ENCODE data around the gene IGFL1.
"Not testable (repeated sequence)": the region's sequence is repeated elsewhere in the genome, so short reads cannot be mapped to it uniquely, and the experiment has no call there.

IGFL1 gene

GRCh38 chr19:46202426-46202825, 27.1 kb upstream of the IGFL1 start:
- no peak for DNase-seq

GRCh38 chr19:46202872-46203860, 26.4 kb upstream of the IGFL1 start:
- no peak for DNase-seq

- no peak for DNase-seq
Observed at GRCh38 chr19:46204008-46204407, 25.5 kb upstream of the IGFL1 start.

GRCh38 chr19:46205183-46205984, 24.2 kb upstream of the IGFL1 start:
- no peak for DNase-seq

GRCh38 chr19:46206176-46206575, 23.4 kb upstream of the IGFL1 start:
- DNase-seq = no peak

- no peak for DNase-seq
Observed at GRCh38 chr19:46206682-46207081, 22.9 kb upstream of the IGFL1 start.

GRCh38 chr19:46207858-46208257, 21.7 kb upstream of the IGFL1 start:
- not testable (repeated sequence) for DNase-seq

GRCh38 chr19:46209051-46209450, 20.5 kb upstream of the IGFL1 start:
- no peak for DNase-seq

- no peak for DNase-seq
Observed at GRCh38 chr19:46209472-46209871, 20.1 kb upstream of the IGFL1 start.

- no peak for DNase-seq
Observed at GRCh38 chr19:46210669-46211068, 18.9 kb upstream of the IGFL1 start.

- DNase-seq = no peak
Observed at GRCh38 chr19:46211201-46211881, 18.2 kb upstream of the IGFL1 start.

GRCh38 chr19:46212592-46212991, 16.9 kb upstream of the IGFL1 start:
- not testable (repeated sequence) for DNase-seq

- DNase-seq = no peak
Observed at GRCh38 chr19:46213156-46213555, 16.4 kb upstream of the IGFL1 start.

GRCh38 chr19:46213806-46214205, 15.7 kb upstream of the IGFL1 start:
- DNase-seq = no peak

GRCh38 chr19:46216612-46217011, 12.9 kb upstream of the IGFL1 start:
- DNase-seq = no peak

- DNase-seq = no peak
Observed at GRCh38 chr19:46217476-46217875, 12.1 kb upstream of the IGFL1 start.

- peak; percentile 54 to 59 for DNase-seq
Observed at GRCh38 chr19:46218160-46218559, 11.4 kb upstream of the IGFL1 start.

- DNase-seq = no peak
Observed at GRCh38 chr19:46220038-46220615, 9.4 kb upstream of the IGFL1 start.

- DNase-seq = no peak
Observed at GRCh38 chr19:46221152-46221551, 8.4 kb upstream of the IGFL1 start.

- DNase-seq = no peak
Observed at GRCh38 chr19:46221981-46222610, 7.4 kb upstream of the IGFL1 start.

GRCh38 chr19:46223787-46224186, 5.8 kb upstream of the IGFL1 start:
- DNase-seq = not testable (repeated sequence)

- DNase-seq = no peak
Observed at GRCh38 chr19:46224773-46225172, 4.8 kb upstream of the IGFL1 start.
